NB4 (cell line): ENCODE measurements around the gene HLA-DRB1.

Experiments used
- DNase-seq: peaks from one replicate; pipeline ENCODE4 v3.0.0; 2010; ENCODE audit warnings: low read depth
- H3K4me3 ChIP-seq: one replicate; pipeline ENCODE4 v1.5.1; 2011; ENCODE audit warnings: mild to moderate bottlenecking, low read depth, low read length, moderate library complexity
- CTCF ChIP-seq: IDR thresholded peaks from one replicate; pipeline ENCODE4 v1.5.1; 2012; ENCODE audit warnings: low read depth, low read length
- MAX ChIP-seq: IDR thresholded peaks from 2 replicates; pipeline ENCODE4 v1.6.1; 2011; ENCODE audit warnings: low read depth, low read length
- MYC ChIP-seq: IDR thresholded peaks from 2 replicates; pipeline ENCODE4 v1.6.1; 2011; ENCODE audit warnings: low read depth, low read length
- POLR2A ChIP-seq: IDR thresholded peaks from 2 replicates; pipeline ENCODE4 v1.6.1; 2011; ENCODE audit warnings: mild to moderate bottlenecking; ENCODE audit not compliant: insufficient read length; ENCODE audit errors: extremely low read depth

The HLA-DRB1 gene

DNA sequence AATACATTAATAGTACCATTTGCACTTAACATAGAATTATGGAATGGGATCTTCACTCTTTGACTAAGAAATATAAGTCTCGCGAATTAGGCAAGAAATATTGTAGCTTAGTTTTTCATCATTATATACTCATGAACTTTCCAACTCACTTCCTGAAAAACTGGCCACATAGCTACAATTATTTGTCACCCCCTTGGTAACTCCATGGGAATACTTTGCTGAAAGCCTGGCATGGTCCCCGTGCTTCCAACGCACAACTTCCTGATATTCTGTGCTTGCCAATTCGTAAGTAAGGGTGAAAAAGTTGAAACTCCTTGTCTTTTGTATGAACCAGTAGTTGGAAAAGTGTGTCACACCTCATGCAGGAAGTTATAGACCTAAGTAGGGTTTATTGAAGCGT lies 23.8 kb upstream of the HLA-DRB1 start:
- H3K4me3 ChIP-seq = no peak overlapping the region
- TF ChIP-seq MAX (no peak), MYC (no peak)
- no peak for DNase-seq

GRCh38 chr6:32610682-32611296 lies 21.1 kb upstream of the HLA-DRB1 start:
- H3K4me3 ChIP-seq = no peak overlapping the region
- TF ChIP-seq MAX = no peak
- TF ChIP-seq MYC = no peak
- no peak for TF ChIP-seq CTCF
- TF ChIP-seq POLR2A = no peak
- DNase-seq = no peak

- H3K4me3 ChIP-seq = no peak overlapping the region
- DNase-seq = peak; percentile 72
- no peak for TF ChIP-seq MYC
- no peak for TF ChIP-seq CTCF
- TF ChIP-seq POLR2A = no peak
- no peak for TF ChIP-seq MAX
Observed at GRCh38 chr6:32609731-32610640, 20.3 kb upstream of the HLA-DRB1 start.

GRCh38 chr6:32609391-32609730 lies 19.7 kb upstream of the HLA-DRB1 start:
- no peak for DNase-seq
- TF ChIP-seq CTCF (no peak), POLR2A (no peak)
- no peak overlapping the region for H3K4me3 ChIP-seq

GRCh38 chr6:32608362-32608761 lies 18.7 kb upstream of the HLA-DRB1 start:
- H3K4me3 ChIP-seq = no peak overlapping the region
- no peak for TF ChIP-seq MAX
- TF ChIP-seq CTCF = no peak
- TF ChIP-seq MYC = no peak
- TF ChIP-seq POLR2A = no peak
- no peak for DNase-seq

DNA sequence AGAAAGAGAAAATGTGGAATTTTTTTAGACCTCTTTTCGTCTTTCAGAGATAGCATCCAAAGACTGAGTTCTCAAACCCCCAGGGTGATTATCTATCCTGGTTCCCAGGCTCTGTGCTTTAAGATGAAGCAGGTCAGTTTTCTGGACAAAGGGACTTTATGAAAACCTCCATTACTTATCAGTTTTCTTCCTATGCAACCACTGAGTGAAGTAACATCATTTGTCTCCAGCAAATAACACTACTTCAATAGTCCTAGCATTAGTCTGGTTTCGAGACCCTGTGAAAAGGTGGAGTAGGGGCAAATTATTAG lies 18.3 kb upstream of the HLA-DRB1 start:
- DNase-seq = no peak

More for the DNA sequence above, 18.3 kb upstream of the HLA-DRB1 start:
- no peak for TF ChIP-seq MYC
- no peak for TF ChIP-seq MAX
- TF ChIP-seq POLR2A = no peak
- TF ChIP-seq CTCF = no peak
- no peak overlapping the region for H3K4me3 ChIP-seq
